Stimulated activated CD8-positive, alpha-beta memory T cell treated with anti-CD3 and anti-CD28 coated beads, Interleukin-4, amount 100 ng/mL, for 1 hour (primary cell): ENCODE results near the gene RGCC.
"Not testable (repeated sequence)": the region's sequence is repeated elsewhere in the genome, so short reads cannot be mapped to it uniquely, and the experiment has no call there.

Source experiments
- DNase-seq, 2 donors: peaks; one replicate each; pipeline ENCODE4 v3.0.0-alpha.2; 2020; ENCODE audit warnings: low read depth in 2 of 2, low spot score in 1 of 2

The RGCC gene

DNA sequence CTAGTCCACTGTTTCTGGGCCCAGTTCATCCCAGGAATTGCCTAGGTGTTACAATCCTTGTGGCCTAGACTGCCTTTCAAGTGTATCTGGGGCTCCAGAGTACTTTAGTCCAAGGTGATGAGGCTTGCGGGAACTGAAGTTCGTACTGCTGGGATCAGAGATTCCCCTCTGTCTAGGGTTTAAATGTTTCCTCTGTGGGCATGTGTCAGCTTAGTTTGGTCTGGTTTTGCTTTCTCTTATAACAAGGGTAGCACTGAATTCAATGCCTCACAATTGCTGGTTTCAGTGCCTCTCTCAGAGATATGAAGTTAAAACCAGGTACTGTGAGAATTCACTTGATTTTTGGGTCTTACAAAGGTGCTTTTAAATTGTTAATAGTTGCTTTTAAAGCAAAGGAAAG lies 30.8 kb downstream of the RGCC start:
- no peak for DNase-seq

- DNase-seq, result no peak
Measured at GRCh38 chr13:41490371-41491015, 33.1 kb downstream of the RGCC start.

- no peak for DNase-seq
Measured at GRCh38 chr13:41491436-41491835, 34.1 kb downstream of the RGCC start.

GRCh38 chr13:41492432-41493260 lies 35.3 kb downstream of the RGCC start:
- no peak for DNase-seq

DNA sequence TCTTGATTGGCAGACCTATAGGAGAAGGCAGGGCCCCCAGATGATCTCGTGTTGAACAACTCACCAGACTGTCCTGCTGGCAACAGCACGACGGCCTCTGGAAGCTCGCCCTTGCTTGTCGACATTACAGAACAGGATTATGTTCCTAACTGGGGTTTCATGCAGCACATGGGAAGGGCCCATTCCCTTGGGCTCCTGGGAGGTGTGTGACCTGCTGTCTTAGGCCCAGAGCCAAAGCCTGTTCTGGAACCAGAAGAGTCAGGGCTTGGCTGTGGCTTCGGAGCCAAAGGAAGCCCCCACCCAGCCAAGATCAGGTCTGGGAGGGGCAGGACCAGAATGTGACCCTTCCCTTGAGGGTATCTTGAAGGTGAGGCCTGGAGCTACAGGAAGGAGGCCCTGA lies 36.9 kb downstream of the RGCC start:
- DNase-seq, result no peak

DNA sequence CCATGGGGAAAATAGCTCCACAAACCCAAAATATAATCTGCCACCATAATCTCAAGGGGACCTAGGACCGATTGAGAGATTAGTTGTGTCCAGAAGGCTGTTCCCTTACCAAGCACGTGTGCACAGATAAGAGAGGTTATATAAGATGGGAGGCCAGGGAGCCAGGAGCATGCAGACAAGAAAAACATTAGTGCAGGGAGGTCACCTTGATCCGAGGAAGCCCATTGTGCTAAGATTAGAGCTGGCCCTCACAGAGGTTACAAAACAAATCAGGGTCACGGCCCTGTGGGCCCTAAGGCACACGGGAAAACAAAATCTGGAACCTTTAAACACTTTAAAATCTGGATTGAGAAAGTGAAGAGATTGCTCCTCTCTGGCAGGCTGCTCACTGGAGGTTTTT lies 37.7 kb downstream of the RGCC start:
- no peak for DNase-seq

GRCh38 chr13:41496420-41497234 lies 39.3 kb downstream of the RGCC start:
- DNase-seq, result no peak

DNA sequence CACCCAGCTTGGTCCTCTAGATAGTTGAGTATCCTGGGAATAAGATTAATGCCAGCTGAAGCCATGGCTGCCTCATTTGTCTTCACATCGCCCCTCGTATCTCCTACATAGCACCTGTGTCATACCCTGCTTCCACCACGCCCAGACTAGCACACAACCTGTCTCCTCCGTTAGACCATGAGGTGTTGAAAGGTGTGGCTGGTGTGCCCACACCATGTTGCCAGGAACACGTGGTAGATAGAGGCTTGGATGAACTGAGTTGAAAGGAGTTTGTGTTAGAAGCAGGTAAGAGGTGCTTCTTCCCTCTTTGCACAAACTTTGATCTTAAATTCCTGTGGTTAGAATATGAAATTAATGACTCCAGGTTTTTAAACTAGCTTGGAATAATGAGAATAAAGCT lies 40.1 kb downstream of the RGCC start:
- no peak for DNase-seq

- DNase-seq, result no peak
Measured at GRCh38 chr13:41499452-41499851, 42.1 kb downstream of the RGCC start.

DNA sequence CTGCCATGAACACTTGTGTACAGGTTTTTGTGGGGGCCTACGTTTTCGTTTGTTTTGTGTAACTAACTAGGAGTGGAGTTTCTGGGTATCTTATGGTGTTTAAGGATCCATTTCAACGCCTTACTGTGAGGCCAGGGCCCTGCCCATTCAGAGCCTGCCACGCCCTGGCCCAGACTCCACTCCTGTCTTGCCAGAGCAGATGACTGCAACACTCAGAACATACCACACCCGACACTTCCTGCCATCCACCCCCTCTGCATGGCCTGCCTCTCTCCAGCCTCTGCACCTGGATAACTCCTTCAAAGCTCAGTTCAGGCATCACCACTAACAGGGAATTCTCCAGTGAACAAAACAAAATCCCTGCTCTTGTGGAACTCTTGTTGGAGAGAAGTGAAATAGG lies 43.2 kb downstream of the RGCC start:
- DNase-seq, result no peak

DNA sequence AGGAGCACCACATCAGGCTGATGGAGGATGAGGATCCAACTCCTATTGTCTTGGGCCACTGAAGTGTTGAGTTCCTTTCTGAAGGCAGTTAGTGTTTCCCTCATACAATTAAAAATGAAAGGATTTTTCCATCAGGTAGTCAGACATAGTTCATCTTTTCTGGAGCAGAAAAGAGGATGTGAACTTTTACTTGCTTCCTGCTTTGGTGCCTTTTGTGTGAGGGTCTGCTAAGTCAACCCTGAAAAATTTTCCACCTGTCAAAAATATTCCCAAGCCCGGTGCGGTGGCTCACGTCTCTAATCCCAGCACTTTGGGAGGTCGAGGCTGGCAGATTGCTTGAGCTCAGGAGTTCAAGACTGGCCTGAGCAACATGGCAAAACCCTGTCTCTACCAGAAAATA lies 43.9 kb downstream of the RGCC start:
- DNase-seq, result no peak

GRCh38 chr13:41502031-41502430 lies 44.7 kb downstream of the RGCC start:
- DNase-seq, result no peak

DNA sequence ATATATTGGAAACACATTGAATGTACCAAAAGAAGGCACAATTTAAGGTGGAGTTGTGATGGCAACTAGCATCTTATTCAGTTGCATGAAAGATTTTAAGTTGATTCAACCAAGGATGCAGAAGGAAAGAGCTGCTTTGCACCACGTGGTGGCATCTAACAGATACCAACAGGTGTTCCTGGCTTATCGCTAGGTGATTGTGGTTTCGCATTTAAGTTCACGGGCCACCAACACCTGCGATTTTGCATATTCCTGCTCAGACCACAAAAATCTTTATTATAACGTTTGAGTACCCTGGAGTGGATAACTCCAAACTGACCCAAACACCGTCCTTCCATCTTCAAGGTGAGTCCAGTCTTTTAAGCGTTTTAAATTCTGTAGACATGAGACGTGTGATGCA lies 45.3 kb downstream of the RGCC start:
- DNase-seq, result no peak

DNA sequence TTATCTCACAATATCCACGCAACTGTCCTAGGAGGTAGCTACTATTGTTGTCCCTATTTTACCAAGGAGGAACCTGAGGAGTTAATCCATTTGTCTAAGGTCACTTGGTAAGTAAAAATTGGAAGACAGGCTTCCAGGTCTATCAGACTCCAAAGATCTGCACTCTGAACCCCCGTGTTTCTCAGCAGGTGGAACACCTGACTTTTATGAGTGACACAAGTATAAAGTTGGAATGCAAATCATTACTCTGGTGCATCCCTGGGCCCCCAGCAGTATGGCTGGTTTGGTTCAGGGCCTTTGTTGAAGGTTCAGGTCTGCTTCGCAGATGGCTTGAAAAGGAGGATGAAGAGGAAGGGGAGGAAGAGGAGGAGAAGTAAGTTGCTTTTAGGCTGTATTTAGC lies 46.0 kb downstream of the RGCC start:
- no peak for DNase-seq

DNA sequence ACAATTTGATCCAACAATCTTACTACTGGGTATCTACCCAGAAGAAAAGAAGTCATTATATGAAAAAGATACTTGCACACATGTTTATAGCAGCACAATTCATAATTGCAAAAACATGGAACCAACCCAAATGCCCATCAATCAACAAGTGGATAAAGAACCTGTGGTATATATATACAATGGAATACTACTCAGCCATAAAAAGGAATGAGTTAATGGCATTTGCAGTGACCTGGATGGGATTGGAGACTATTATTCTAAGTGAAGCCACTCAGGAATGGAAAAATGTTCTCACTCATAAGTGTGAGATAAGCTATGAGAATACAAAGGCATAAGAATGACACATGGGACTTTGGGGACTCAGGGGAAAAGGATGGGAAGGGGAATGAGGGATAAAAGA lies 47.3 kb downstream of the RGCC start:
- not testable (repeated sequence) for DNase-seq

- DNase-seq, result no peak
Measured at GRCh38 chr13:41505209-41505835, 48.0 kb downstream of the RGCC start.

DNA sequence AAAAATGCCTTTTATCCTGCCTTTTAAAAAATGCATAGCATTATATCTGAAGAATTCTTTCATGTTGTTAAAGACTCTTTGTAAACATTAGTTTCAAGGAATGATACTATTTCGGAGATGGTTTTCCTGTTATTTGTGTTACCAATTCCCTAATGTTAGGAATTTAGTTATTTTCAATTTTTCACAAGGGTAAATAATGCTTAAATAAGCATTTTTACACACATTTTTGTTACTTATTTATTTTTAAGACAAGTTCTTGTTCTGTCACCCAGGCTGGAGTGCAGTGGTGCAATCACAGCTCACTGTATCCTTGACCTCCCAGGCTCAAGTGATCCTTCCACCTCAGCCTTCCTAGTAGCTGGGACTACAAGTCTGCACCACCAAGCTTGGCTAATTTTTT lies 49.0 kb downstream of the RGCC start:
- no peak for DNase-seq

DNA sequence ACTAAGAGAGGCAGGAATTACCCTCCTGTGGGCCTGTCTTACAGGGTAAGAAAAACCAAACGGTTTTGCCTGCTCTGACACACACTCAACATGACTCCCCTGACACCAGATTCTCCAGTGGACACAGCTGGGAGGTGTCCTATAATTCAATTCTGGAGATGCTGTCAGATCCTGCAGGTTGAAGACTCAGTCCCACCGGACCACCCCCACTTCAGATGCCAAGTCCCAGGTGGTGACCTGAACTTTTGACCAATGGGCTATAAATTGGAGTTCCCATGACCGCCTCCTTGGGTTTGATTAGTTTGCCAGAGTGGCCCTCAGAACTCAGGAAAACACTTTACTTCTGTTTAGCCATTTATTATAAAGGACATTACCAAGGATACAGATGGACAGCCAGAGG lies 52.6 kb downstream of the RGCC start:
- DNase-seq, result no peak

DNA sequence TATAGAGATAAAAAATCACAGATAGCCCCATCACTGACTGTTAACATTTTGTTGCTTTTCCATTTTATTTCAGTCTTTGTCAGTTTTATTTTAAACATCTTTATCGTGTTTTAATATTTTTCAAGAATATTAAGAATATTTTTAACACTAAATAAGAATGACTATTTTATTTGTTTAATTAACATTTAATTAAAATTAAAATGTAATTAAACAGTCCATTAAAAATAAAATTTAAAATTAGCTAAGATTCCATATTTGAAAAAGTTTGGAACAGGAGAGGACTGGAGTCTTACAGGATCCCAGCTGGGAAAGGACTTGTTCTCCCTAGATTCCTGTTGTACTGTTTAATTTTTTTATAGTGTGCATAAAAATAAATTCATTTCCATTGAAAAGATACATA lies 54.5 kb downstream of the RGCC start:
- no peak for DNase-seq

GRCh38 chr13:41512441-41512840 lies 55.1 kb downstream of the RGCC start:
- no peak for DNase-seq

- DNase-seq, result no peak
Measured at GRCh38 chr13:41513600-41513999, 56.2 kb downstream of the RGCC start.
